ENCODE measurements around the gene MRPS2.
"Not testable (repeated sequence)": the region's sequence is repeated elsewhere in the genome, so short reads cannot be mapped to it uniquely, and the experiment has no call there.

Gene MRPS2

DNA sequence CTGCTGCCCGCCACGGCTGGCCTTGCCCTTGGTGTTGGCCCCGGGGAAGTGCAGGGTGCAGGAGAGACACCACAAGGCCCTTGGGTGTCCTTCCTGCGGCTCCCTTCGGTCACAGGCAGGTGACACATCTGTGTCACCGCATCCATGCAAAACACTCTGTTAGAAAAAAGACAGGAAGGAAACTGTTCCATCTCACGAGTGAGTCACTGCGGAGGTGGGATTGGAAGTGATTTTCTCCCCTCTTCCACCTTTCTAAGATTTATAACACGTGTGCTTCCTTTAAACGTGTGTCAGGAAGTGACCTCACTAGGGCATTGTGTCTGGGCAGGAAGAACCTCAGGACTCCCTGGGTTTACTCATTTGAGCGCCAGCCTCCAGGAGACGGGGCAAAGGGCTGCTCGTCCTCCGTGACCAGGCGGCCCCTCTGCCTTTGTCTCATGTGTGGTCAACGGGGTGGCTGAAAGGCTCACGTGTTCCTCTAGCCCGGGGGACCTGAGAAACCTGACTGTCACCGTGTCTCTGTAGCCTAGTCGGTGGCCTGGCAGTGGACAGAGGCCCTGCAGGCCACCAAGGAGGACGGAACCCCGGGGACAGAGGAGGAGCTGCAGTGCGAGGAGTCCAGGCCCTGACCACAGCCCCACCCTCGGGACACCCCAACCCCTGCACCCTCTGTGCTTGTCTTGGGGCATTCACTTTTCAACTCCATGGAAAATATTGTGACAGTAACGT is 15.8 kb downstream of the MRPS2 start:
- no peak for DNase-seq

DNA sequence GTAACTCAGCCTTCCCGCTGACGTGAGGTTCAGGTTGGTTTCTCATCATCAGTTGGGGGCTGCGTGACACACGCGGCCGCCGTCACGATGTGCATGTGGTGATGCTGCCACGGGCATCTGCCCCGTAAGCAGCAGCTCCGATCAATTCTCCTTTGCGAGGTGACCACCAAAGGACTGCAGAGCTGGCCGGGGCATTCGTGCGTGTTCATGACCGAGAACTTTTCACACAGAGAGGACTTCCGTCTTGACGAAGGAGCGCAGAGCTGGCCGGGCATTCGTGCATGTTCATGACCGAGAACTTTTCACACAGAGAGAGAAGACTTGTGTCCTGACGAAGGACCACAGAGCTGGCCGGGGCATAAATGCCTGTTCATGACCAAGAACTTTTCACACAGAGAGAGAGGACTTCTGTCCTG is 16.9 kb downstream of the MRPS2 start:
- no peak for DNase-seq

DNA sequence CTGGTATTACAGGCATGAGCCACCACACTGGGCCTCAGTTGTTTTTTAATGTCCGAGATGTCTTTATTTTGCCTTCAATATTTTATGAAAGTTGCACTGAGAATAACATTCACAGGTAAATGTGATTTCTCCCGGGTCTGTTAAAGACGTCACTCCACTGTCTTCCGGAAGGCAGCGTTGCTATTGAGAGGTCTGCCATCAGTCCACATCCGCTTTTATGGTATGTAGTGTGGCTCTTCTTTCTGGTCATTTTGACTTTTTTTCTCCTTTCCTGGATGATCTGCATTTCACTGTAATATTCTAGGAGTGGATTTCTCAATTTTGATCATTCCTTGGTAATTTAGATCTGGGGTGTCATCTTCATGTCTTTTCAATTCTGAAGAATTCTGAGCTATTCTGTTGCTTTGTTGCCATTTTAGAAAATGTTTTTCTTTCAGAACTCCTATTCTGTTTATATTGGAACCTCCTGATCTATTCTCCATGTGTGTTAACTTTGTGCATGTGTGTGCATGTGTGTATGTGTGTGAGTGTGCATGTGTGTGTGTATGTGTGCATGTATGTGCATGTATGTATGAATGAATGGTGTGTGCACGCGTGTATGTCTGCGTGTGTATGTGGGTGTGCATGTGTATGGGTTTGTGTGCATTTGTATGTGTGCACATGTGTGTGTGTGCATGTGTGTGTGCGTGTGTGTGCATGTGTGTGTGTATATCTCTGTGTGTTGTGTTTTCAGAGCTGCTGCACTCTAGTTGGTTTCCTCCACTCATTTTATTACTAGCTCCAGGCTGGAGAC is 18.9 kb downstream of the MRPS2 start:
- no peak for DNase-seq

DNA sequence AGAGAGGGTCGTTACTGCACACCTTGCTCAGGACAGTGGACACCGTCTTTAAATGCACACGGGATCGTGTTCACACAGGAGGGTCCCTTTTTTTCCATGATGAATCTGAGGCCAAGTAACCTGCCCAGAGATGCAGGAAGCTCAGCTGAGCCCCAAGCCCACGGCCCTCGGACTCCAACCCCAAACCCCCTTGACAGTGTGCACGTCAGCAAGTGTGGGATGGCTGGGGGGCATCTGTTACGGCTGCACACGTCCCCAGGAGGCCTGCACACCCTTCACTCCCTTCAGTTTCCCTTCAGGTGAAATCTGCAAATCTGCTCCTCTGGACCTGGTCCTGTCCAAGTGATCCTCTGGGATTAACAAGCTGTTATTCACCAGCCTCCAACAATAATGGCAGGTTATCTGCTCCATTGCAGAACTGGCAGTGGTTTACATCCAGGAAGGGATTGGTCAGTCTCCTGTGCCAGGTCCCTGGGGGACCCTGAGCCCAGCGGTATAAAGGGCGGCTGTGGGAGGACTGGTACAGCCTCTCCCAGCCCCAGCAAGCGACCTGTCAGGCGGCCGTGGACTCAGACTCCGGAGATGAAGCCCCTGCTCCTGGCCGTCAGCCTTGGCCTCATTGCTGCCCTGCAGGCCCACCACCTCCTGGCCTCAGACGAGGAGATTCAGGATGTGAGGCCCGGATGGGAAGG is 20.6 kb downstream of the MRPS2 start, which contains the start of gene LCN1:
LCN1 (plus strand) TSS at position 525 of the 692 bp plus-strand sequence; CDS start at position 583, 58 bp downstream.
- no peak for DNase-seq

DNA sequence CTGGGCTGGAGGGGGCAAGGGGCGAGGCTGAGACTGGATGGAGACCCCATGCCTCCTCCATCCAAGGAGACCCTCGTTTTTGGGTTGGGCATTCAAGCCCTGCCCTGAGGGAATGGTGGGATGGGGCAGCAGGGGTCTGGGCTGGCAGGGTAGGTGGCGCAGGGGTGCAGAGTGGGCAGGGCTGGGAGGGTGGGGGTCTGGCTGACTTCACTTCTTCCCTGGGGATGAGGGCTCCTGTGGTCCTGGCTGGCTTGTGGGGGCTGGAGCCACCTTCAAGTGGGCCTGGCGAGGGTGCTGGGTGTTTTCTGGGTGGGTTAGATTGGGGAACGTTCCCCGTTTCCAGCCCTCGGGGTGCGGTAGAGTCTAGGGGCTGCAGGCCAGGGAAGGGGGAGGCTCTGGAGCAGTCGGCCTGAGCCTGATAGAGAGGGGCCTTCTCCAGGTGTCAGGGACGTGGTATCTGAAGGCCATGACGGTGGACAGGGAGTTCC is 21.2 kb downstream of the MRPS2 start:
- DNase-seq = no peak

DNA sequence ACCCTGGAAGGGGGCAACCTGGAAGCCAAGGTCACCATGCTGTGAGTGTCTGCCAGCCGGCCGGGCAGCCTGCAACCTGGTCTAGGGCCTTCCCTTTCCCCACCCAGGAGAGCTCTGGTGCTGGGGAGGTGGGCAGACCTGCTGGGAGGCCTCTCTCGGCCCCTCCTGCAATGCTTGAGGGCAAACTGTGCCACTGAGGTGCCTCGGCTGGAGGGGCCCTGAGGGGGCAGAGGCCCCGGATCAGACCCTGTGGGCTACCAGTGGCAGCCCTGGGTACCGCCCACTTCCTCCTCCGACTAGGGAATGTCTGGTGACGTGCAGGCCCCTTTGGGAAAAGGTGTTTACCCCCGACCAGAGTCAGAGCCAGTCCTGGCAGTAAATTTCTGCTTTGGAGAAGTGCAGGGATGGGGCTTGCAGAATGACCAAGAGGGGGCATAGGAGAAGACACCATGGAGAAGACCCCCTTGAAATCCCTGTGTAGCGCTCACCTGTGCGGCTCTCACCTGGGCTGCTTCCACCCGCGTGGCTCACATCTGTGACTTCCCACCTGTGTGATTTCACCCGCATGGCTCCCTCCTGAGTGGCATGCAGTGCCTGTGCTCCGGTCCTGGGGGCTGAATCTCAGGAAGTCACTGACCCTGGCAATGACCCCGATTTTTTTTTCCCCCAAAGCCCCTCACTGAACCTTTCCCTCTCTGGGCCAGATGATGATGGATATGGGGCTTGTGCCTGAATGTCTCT is 21.8 kb downstream of the MRPS2 start:
- no peak for DNase-seq

DNA sequence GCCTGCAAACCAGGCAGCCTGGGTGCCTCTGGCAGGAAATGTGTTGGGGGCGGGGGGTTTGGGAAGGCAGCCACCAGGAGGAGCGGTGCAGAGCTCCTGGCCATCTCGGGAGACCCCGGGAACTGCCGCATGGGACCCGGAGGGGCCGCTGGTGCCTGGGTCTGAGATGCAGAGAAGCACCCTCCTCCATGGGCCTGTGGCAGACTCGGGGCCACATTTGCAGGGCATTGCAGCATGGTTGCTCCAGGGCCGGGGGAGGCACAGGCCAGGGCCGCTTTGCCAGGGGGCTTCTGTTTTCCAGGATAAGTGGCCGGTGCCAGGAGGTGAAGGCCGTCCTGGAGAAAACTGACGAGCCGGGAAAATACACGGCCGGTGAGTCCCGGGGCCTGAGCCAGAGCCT is 22.4 kb downstream of the MRPS2 start:
- DNase-seq = no peak

DNA sequence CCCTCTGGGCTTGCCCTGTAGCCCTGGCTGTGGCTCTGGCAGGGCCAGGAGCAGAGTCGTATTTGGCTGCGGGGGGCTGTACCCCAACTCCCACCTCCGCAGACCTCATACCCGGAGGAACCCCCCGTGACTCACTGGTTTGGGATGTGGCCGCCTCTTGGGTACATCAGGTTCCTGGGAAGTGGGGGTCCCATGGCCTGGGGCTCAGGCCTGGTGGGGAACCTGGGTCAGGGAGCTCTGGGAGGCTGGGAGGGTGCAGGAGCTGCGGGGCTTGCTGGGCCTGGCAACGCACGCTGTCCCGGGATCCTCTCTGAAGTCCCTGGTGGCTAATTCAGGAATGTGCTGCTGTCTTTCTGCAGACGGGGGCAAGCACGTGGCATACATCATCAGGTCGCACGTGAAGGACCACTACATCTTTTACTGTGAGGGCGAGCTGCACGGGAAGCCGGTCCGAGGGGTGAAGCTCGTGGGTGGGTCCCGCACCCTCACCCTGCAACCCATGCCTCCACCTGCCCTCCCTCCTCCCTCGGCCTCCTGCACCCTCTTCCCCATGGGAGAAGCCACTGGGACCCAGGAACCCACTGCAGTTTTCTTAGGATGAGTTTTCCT is 23.1 kb downstream of the MRPS2 start:
- DNase-seq = no peak

DNA sequence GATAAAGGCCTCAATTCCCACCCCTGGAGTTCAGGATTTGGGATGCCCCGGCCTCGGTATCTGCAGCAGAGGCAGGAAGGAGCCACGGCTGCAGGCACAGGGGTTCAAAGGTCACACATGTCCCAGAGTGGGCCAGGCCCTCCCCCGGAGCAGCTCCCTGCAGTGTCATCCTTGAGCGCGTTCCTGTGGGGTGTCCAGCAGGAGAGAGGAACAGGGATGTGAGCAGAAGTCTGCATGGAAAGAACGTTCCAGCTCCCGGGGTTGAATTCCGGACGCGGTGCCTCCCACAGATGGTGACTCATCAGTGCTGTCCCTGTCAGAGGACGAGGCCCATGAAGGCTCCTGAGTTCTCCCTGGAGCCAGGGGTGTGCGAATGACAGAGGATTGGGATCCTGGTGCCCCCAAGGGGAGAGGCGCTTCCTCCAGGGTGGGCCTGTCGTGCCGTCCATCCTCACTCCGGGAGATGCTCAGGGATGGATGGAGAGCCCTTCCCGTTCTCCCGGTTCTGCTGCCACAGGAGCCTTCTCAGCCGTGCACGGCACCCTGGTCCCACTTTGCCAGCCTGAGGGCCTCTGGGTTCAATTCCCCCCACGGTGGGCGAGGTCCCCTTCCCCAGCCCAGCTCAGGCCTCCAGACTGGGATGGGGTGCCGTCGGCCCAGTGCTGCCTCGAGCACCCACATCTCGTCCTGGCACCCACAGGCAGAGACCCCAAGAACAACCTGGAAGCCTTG is 23.8 kb downstream of the MRPS2 start:
- DNase-seq = no peak

DNA sequence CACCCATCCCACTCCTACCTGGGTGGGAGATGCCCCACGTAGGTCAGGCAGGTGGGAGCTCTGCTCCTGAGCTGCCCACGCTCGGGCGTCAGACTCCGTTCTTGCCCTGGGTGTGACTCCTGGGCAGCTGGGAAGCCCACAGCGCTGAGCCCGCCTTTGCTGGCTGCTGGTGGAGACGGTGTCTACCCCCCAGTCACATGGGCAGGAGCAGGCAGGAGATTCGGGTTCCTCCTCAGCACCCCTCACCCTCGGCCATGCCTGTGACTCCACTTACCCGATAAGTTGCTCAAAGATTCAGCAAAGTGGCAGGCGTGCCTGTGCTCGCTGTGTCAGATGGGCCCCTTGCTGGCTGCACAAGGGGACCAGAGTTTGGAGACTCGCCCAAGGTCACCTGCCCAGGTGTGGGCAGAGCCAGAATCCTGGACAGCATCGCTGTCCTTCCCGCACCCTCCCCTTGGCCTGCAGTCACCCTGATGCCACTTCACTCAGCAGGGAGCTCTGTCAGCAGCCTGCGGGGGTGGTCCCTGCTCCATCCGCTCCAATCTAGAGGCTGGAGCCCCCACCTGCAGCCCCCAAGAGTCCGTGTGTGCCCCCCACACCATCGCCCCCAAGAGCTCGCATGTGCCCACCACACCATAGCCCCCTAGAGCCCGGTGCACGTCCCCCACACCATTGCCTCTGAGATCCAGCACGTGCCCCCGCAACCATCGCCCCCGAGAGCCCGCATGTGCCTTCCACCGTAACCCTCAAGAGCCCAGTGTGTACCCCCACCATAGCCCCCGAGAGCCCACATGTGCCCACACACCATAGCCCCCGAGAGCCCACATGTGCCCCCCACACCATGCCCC is 25.0 kb downstream of the MRPS2 start:
- no peak for DNase-seq

DNA sequence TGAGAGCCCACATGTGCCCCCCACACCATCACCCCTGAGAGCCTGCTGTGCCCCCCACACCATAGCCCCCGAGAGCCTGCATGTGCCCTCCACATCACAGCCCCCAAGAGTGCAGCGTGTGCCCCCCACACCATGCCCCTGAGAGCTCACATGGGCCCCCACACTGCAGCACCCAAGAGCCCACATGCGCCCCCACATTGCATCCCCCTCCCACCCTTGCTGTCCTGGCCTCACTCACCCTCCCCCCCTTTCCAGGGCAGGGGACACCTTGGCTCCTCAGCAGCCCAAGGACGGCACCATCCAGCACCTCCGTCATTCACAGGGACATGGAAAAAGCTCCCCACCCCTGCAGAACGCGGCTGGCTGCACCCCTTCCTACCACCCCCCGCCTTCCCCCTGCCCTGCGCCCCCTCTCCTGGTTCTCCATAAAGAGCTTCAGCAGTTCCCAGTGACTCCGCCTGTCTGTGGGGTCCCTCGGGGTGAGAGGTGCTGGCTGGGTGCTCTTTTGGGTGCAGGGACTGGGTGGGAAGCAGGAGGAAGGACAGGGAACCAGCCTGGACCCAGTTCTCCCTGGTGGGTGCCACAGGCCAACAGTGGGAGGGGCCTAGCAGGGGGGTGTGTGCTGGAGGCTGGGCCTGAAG is 25.7 kb downstream of the MRPS2 start:
- DNase-seq = no peak

DNA sequence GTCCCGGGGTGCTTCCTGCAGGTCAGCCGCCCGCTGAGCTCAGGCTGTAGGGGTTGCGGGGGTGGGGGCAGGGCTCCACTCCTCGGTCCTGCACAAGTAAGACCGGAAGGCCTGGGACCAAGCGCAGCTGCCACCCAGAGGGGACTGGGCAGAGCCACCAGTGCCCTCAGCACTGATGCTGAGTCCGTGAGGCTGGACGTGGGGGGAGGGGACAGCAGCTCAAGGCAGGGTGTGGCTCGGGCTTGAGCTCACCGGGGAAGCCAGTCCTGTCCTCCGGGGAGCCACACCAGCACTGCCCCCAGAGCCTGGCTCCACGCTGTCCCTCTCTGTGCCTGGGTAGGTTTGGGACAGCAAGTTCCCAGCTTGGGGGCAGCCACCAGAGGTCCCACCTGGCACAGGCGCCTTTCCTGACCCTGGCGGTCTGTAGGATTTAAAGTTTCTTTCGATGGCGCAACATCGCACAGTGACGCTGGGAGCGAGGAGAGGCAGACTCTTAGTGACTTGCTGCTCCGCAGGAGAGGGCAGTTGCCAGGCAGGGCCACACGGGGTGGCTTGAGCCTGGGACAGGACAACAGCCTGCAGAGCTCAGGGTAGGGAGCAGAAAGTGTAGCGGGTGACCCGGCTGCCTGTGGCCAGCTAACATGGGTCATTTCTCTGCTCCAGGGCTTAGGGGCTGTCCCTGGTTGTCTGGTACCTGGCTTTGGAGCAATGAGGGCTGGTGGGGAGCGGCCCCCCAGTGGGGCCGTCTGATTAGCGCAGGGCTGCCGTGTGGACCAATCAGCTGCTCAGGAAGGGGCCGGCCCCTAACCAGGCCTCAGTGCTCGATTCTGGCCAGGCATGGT is 26.5 kb downstream of the MRPS2 start:
- DNase-seq = no peak

DNA sequence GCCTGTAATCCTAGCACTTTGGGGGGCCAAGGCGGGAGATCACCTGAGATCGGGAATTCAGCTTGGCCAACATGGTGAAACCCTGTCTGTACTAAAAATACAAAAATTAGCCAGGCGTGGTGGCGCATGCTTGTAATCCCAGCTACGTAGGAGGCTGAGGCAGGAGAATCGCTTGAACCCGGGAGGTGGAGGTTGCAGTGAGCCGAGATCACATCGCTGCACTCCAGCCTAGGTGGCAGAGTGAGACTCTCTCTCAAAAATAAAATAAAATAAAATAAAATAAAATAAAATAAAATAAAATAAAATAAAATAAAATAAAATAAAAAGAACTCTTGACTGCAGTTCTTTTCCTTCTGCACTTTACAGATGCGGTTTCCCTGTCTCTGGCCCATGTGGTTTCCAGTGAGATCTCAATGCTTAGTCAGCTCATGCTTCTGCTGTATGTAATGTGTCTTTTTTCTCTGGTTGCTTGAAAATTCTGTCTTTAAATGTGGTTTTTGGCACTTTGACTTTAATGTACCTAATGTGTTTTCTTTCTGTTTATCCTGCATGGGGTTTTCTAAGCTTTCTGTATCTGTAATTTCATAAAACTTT is 28.5 kb downstream of the MRPS2 start:
- DNase-seq = not testable (repeated sequence)

DNA sequence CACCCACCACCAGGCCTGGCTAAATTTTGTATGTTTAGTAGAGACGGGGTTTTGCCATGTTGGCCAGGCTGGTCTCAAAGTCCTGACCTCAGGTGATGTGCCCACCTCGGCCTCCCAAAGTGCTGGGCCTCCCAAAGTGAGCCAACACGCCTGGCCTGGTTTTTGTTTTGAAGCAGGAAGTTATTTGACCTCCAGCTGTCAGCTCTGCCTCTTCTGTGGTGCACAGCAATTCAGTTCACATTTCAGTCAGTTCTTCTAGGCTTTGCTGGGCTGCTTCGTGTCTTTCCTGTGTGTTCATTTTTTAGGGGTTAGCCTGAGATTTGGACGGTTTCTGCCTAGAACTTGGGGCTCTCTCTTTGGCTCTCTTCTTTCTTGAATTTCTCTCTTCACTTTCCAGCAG is 29.7 kb downstream of the MRPS2 start:
- DNase-seq = no peak

DNA sequence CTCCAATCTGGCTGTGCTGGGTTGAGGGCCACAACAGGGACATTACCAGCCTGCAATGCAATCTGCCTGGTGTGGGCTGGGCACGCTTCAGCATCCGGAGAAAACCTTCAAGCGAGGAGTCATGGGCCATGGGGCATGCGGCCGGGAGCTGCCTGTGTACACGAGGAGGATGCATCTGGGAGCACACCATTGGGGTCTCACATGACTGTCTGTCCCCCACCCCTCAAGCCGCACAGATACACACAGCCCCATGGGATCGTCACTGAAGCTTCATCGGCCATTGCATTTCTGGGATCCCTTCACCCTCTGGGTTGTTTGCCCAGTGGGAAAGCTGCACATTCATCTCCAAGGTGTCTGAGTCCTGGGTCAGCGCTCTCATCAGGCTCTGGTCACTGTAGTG is 30.6 kb downstream of the MRPS2 start:
- DNase-seq = no peak

DNA sequence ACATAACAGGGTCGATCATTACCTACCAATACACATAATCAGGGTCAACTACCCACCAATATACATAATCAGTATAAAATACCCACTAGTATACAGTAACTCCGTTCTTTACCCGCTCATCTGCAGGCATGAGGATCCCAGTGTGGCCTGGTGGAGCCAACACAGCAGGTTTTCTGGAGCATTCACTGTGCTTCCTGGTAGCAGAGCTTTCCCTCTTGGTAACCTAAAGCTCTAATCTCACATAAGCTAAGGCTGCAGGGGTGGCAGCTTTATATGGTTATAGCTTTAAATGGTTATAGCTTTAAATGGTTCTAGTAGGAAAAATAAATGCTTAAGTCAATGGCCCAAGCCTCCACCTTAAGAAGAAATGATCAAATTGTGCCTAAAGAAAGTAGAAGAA is 32.6 kb downstream of the MRPS2 start:
- no peak for DNase-seq

DNA sequence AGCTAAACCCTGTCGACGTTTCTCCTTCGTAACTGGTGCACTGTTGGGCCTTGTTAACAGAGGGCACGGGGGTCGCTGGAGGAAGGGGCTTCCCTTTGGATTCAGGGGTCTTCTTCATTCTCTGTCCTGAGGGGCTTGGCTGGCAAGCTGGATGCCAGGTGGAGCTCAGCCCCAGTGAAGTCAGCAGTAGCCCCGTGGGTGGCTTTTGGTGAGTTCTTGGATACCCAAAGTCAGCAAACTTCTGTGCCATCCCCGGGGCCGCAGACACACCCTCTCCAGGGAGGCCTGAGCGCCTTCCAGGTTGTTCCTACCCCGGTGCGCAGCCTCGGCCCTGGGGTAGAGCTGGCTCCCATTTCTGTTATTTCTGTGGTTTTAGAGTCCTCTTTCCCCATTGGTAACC is 33.2 kb downstream of the MRPS2 start:
- DNase-seq = no peak

DNA sequence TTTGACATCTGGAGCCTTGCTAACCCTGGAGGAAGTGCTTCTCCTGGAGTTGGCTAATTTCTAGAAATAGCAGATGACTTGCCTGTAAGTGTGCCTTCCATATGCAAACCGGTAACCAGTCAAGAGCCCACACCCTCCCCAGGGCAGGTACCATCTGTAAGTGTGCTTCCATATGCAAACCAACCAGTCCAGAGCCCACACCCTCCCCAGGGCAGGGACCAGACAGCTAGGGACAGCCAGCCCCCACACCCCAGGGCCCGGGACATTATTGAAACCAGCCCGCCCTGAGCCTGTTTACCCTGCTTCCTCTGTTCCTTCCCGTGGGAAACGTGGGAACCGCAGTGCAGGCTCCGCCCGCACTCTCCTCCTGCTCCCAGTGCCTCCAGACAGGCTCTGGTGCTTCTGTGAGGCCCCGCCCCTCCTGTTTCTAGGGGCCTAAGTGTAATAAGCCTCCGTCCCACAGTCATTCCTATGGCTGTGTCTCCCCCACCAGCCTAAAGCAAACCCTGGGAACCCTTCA is 33.8 kb downstream of the MRPS2 start:
- not testable (repeated sequence) for DNase-seq

DNA sequence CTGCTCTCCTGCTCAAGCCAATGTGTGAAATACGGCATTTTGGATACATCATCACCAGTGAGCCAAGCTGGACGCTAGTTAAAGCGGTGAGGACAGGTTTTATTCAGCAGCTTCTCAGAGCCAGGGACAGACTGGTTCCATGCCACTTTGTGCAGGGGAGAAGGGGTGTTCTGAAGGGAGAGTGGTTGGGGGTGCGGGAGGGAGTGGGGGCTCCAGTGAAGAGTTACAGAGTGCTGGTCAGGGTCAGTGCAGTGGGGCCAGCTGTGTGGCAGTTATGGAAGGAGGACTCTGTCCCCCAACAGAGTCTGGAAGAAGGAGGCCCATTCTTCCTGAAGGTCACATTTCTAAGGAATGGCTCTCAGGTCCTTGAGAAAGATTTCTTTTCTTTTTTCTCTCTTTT is 34.3 kb downstream of the MRPS2 start:
- DNase-seq = not testable (repeated sequence)
